Left colon (tissue), 2 donors: ENCODE results near the gene SS18L1. TPM values are rescaled to one million over a fixed set of nuclear protein-coding genes. Genes with fewer than 3 reads are reported as not detected.

Experiments used
- ATAC-seq: fragments of 200-7000 bp; cut with Tn5 transposase; one replicate; pipeline ENCODE4 v1.9.1; 2020; ENCODE audit warnings: mild to moderate bottlenecking, moderate library complexity
- DNase-seq, 2 donors: peaks; one replicate each; pipeline ENCODE4 v3.0.0-alpha.2; 2020
- intact Hi-C, 2 donors: fragments of 100-400 bp; cut with DNase I in 1 of 2; cut with micrococcal nuclease in 1 of 2; formaldehyde crosslinking; loops; one replicate each; pipeline versions ENCODE4 v1.11.2 to v1.14.0; 2022; cut with DNase I, micrococcal nuclease
- total RNA-seq, 2 donors: library from RNA; stranded (reverse); fragmentation: NEBNext Ultra II Directional; extraction: Animal tissue kit (Norgen Biotek cat#: 25700); gene quantifications; one replicate each; pipeline ENCODE4 v1.2.1, GENCODE V29; 2021
- donor health status: DM: no; HTN: no; CAD: no.
- donor health status: DM: yes; HTN: yes; CAD: no.

Gene SS18L1
- total RNA-seq, 2 donors from 2014 or later = 11.3 to 17.2 TPM

GRCh38 chr20:62198496-62198895 lies 54.9 kb downstream of the SS18L1 start:
- no peak for DNase-seq
- intact Hi-C loops = no loop called here
- ATAC-seq = no peak

DNA sequence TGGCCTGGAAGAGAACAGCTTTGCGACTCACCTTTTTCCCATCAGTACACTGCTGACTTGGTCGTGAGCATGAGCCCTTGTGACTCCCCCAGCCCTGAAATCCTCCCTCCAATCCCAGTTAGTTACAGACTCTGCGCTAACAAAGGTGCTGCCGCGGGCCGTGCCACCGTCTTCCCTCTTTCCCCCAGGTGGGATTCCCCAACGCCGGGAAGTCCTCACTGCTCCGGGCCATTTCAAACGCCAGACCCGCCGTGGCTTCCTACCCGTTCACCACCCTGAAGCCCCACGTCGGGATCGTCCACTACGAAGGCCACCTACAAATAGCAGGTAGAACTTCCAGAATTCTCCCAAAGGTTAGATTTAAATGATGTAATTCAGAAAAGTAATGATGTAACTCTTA lies 55.4 kb downstream of the SS18L1 start:
- DNase-seq (no peak), ATAC-seq (no peak)
- intact Hi-C loops = no loop called here

GRCh38 chr20:62200491-62201172 lies 57.1 kb downstream of the SS18L1 start:
- intact Hi-C loops = no loop called here
- ATAC-seq = no peak

DNA sequence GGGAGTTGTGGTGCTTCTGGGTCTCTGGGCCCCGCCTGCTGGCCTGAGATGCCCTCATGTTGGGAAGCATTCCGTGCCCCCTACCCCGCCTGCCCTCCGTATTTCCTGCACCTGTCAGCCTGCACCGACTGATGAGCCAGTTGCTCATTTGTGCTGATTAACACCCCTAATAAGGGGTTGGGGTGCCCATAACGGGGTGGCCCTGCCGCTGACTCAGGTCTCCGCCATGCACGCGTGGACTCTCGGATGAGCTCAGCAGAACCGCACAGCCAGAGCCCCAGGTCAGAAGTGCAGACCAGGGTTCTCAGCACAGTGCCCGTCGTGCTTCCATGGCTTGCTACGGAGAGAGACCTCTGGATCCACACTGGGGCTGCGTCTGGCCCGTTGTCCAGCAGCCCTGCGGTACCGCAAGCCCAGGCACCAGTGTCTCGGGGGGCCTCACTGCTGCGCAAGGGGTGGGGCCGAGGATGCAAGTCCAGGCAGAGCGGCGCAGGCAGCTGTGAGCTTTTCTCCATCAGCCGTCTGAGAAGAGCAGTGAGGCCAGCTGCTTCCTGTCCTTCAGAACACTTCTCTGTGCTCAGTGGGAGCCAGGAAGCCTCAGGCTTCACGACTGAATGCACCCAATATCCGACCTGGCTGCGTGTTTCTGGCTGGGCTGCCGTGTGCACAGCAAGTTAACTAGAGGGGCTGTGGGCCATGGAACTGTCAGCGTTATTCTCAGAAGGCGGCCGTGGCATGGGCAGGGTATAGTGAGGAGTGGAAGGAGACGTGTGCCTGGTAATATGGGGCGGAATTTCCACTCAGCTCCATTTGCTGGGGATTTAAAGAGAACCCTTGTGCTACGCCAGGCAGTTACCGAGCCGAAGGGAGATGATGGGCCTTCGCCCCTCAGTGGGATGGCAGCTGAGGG lies 57.9 kb downstream of the SS18L1 start:
- intact Hi-C loops = no loop called here
- DNase-seq = no peak
- ATAC-seq = no peak

More at GRCh38 chr20:62200491-62201172, 57.1 kb downstream of the SS18L1 start:
- no peak for DNase-seq

- intact Hi-C loops = no loop called here
- ATAC-seq (no peak), DNase-seq (no peak)
Observed at GRCh38 chr20:62202083-62202395, 58.5 kb downstream of the SS18L1 start.

DNA sequence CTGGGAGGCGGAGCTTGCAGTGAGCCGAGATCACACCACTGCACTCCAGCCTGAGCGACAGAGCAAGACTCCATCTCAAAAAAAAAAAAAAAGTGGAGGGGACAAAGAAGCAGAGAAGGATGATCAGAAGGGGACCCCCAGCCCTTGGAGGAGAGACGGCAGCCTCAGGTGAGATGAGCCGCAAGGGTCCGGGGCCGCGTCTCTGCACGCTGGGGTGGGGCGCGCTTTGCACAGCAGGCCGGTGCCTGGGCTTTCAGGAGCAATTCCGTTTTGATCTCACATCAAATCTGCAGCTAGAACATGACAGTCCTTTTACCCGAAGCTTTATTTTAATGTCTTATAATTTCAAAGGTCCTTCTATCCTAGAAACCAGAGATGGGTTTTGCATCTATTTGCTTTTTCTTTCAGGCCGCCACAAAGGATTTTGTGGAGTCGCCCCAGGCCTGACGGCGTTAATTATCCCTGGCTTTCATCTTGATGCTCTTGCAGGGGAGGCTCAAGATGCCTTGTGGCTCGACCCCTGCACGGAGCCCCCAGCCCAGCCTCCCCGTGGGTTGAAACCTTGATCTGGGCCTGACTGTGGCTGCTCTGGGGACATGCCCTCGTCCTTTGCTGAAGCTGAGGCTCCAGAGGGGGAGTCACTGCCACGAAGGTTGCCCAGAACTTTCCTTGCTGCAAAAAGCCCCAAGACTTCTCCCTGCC lies 59.3 kb downstream of the SS18L1 start:
- no peak for ATAC-seq
- DNase-seq = no peak
- intact Hi-C loops = no loop called here

DNA sequence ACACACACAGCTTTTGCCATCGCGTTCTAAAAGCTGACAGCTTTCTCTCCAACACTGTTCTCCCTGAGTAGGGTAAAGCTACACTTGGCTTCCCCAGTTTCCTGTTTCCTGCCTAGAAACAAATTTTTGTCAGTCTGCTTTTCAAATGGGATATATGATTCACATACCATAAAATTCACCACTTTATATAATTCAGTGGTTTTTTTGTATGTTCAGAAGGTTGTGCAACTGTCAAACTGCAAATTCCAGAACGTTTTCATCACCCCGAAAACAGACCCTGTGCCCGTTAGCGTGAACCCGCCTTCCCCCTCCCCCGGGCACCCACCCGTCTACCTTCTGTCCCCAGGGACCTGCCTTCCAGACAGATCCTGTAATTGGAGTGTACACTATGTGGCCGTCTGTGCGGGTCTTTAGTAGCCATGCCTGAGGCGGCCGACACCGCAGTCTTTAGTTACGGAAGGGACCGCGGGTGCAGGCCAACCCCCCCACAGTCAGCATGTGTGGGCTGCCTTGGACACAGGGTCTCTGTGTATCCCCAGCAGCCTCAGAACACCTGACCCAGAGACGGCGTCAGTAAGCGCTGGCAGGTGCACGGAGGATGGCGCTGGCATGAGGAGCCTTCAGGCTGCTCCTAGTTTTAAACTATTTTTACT lies 59.9 kb downstream of the SS18L1 start:
- no peak for ATAC-seq
- DNase-seq = no peak
- intact Hi-C loops = no loop called here

GRCh38 chr20:62205618-62206387 lies 62.2 kb downstream of the SS18L1 start:
- DNase-seq (no peak), ATAC-seq (peak; percentile 16)
- intact Hi-C loops = no loop called here

- intact Hi-C loops = no loop called here
- no peak for DNase-seq
- no peak for ATAC-seq
Observed at GRCh38 chr20:62206388-62206775, 62.8 kb downstream of the SS18L1 start.

DNA sequence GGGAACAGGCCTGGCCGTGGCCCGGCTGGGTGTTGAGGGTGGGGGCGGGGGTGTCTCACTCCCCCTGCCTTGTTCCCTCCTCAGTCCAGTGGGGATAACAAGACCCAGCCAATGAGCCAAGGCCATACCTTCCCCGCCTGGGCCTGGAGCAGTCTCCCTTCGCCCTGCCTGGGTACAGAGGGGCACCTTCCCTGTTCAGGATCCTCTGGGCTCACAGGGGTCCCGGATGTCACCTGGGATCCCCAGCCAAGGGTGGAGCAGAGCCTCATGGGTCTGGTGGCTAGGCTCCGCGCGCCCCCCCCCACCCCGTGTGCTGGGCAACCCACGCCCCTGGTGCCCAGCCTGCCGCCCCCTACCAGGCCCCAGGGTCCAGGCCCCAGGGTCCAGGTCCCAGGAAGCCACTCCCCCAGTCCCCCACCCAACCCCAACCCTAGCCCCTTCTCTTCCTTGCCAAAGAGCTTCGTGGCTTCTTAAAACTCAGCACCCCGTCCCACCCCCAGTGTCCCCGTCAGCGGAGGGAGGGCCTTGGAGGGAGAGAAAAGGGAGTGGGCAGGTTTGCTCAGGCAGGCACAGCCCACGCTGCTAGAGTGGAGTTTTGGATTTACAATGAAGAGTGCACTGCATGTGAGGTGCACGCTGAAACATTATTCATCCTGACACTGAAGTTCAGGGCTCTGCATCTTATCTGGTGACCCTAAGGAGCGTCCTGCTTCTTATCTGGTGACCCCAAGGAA lies 64.7 kb downstream of the SS18L1 start:
- ATAC-seq (no peak), DNase-seq (no peak)
- intact Hi-C loops = no loop called here

DNA sequence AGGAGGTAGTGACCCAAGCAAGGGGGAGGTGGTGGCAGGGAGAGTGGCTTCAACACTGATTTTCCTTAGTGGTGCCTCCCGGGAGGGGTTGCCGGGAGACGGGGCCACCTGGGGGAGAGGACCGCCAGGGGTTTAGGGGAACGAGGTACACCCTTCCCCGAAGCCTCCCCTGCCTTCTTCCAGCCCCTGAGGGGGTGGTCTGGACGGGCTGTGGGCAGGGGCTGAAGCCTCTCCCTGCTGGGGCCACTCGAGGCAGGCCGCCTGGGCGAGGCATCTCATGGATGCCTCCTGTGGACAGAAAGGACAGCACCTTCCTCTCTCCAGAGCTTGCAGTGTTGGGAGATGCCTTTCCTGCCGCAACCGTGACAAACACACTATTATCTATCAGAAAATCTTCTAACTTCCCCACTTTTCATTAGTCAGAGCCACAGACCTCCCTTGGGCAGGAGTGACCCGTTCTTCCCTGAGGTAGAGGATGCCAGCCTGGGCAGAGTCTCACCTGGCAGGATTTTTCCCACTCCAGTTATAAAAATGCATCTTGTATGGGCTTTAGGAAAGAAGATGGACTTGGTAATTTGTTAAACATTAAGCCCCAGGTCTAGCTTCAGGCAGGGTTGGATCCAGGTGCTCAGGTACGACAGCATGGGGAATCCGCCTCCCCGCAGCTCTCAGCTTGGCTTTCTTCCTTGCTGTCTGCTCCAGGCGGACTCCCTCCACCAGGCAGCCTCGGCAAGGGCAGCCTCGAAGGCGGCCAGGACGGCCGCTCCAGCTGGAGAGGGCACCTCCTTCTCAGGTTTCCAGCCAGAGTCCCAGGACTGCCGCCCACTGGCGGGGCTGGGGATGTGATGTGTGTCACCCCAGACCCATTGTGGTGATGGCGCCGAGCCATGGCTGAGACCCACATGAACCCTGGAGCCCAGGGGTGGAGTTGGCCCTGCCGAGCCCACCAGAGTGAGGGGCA lies 65.5 kb downstream of the SS18L1 start:
- ATAC-seq = peak; percentile 35
- intact Hi-C loops = no loop called here
- DNase-seq = no peak

- DNase-seq (no peak), ATAC-seq (no peak)
- intact Hi-C loops = no loop called here
Observed at GRCh38 chr20:62209850-62210495, 66.4 kb downstream of the SS18L1 start.

DNA sequence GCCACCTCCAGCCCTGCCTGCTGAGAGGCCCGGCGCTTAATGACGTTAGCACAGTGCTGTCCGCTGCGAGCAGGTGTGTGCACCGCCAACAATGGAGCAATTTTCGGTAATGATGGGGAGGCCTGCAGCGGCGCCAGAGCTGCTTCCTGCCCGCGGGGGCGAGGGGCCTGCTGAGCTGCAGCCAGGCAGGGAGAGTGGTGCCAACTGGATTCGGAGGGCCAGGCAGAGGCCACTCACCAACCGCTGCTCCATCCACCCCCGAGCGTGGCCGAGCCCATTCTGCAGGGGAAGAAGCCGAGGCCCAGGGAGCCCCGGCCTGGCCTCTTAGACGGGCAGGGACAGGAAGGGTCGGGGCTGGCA lies 66.9 kb downstream of the SS18L1 start:
- intact Hi-C loops = no loop called here
- DNase-seq (no peak), ATAC-seq (no peak)

GRCh38 chr20:62211216-62211615 lies 67.6 kb downstream of the SS18L1 start:
- DNase-seq = no peak
- intact Hi-C loops = no loop called here
- ATAC-seq = no peak

GRCh38 chr20:62211769-62212288 lies 68.3 kb downstream of the SS18L1 start:
- intact Hi-C loops = no loop called here
- DNase-seq = no peak
- ATAC-seq = no peak

DNA sequence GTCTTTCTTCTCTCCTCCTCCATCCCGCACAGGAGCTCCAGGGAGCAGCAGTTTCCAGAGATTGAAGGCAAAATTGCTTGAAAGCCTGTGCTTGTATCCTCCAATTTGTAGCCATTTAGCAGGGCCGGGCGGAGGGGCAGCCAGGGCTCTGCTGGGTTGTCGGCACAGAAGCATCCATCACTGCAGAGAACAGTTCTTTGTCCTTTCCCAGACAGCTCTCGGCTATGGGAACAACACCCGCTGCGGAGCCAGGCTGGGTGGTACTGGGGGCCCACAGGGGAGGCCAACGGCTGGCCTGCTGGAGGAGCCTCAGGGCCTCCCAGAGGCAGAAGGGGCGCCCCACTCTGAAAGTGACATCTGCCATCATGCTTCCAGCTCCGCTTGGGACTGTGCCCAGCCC lies 68.7 kb downstream of the SS18L1 start:
- DNase-seq (no peak), ATAC-seq (no peak)
- intact Hi-C loops = no loop called here
